Measurements from ENCODE around the gene SLC38A2.

GRCh38 chr12:46363582-46364299 is 8.8 kb downstream of the SLC38A2 start:
- TF ChIP-seq RFX5 (IDR thresholded peaks at IDR 0.05; ENCODE audit: low read depth, low read length), result no peak
- no peak for TF ChIP-seq BHLHE40 (IDR thresholded peaks at IDR 0.05; ENCODE audit: low read depth, low read length)
- no peak for TF ChIP-seq CTCF (conservative IDR thresholded peaks at IDR 0.05; ENCODE audit: low read depth, low read length)
- TF ChIP-seq SMC3 (IDR thresholded peaks at IDR 0.05; ENCODE audit: low read depth, low read length), result no peak
- no peak for TF ChIP-seq MXI1 (IDR thresholded peaks at IDR 0.05; ENCODE audit: borderline replicate concordance, low read depth, low read length)
- peak; percentile 54; the same call in 1 of the 2 replicates for TF ChIP-seq POLR2A (IDR thresholded peaks at IDR 0.05; ENCODE audit: low read depth, low read length)
- TF ChIP-seq FOS (IDR thresholded peaks at IDR 0.05; ENCODE audit: low read depth, low read length), result no peak
- TF ChIP-seq RCOR1 (IDR thresholded peaks at IDR 0.05; ENCODE audit: insufficient replicate concordance, low read length), result no peak
- TF ChIP-seq USF2 (IDR thresholded peaks at IDR 0.05; ENCODE audit: low read depth, low read length), result no peak
- no peak for TF ChIP-seq MAFK (IDR thresholded peaks at IDR 0.05; ENCODE audit: low read depth, low read length)
- TF ChIP-seq RAD21 (IDR thresholded peaks at IDR 0.05; ENCODE audit: low read length), result no peak

All from IMR-90 (cell line).